GM21786 (cell line): Measurements from ENCODE around the gene NOL12.
A peak's percentile ranks its signal among the peaks of the same experiment; 100 is the strongest.
"Not testable (repeated sequence)": the region's sequence is repeated elsewhere in the genome, so short reads cannot be mapped to it uniquely, and the experiment has no call there.

Source experiments
- ATAC-seq: cut with Tn5 transposase; IDR thresholded peaks from one replicate; pipeline ENCODE4 v1.9.1; 2021; ENCODE audit not compliant: unreplicated experiment

The NOL12 gene, protein sequence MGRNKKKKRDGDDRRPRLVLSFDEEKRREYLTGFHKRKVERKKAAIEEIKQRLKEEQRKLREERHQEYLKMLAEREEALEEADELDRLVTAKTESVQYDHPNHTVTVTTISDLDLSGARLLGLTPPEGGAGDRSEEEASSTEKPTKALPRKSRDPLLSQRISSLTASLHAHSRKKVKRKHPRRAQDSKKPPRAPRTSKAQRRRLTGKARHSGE

DNA sequence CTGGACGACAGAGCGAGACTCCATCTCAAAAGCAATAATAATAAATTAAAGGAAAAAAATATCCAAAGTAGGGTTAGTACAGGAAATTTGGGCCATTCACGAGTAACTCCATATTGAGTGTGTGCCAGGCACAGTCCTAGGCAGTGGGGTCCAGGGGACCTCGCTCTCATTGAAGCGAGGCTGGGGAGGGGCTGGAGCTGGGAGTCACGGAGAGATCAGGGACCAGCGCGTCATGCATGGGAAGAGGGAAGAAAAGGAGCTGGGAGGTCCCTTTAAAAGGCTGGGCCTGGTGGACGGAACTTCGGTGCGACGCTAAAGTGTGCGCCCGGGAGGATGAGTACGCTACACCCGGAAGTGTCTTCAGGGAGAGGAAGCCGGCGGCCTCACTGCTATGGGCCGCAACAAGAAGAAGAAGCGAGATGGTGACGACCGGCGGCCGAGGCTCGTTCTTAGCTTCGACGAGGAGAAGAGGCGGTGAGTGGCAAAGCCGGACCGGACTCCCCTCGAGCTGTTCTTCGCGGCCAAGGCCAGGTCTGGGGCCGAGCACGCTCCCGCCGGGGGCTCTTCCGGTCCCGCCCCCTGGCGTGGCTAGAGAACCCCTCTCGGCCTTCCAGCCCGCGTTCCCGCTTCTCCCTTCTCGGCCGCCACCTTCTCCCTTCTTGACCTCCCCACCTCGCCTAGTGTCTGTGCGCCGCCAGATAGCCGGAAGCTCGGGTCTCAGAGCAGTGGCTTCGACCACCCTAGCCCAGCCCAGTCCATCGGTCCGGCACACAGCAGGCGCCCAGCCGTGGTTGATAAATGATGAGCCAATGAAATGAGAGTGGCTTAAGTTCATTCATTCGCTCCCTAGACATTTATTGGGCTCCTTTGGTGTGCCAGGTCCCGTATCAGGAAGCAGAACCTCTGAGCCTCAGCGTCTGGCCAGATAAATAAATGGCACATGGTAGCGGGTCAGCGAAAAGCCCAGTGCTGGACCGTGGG lies at the start of gene NOL12:
NOL12 (plus strand) TSS at position 342 of the 981 bp plus-strand sequence; CDS start at position 392, 50 bp downstream.
- ATAC-seq = peak; percentile 67

DNA sequence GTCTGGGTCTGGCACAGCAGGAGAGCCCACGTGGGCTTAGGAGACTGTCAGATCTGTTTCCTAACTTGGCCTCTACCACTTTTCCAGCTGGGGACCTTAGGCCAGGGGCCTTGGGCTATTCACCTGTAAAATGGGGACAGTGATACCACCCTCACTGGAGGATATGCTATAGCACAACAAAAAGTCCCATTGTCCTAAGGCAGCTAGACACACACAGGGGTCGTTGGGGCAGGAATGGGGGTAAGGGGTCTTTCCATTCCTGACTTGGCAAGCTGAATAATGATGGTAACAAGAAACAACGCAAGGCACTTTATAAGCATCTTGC lies 49.2 kb upstream of the NOL12 start:
- no peak for ATAC-seq

DNA sequence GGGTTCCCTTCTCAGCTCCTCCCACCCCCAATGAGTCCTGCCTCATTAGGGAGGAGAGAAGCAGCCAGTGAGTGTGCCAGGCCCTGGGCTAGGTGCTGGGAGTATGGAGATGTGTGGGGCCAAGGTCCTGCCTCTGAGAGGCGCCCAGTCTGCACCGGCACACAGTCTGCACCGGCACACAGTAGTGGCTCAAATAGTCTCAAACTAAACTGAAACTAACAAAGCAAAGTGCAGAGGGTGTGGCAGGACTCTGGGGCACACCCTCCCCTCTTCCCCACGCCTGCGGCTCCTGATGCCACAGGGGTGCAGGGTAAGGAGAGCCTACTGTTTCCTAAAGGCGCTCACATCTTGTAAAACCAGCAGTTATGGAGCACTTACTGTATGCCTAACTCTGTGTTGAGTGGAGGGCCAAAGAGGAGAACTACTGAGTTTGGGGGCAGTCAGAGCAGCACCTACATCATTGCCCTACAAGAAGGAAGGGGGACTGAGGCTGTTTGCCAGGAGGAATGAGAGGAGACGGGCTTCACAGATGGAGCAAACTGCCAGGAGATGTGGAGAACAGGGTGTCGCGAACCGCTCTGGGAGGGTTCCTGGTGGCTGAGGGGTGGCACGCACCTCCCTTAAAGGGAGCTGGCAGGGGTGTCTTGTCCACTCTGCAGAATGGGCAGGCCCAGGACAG lies 47.6 kb upstream of the NOL12 start:
- no peak for ATAC-seq

DNA sequence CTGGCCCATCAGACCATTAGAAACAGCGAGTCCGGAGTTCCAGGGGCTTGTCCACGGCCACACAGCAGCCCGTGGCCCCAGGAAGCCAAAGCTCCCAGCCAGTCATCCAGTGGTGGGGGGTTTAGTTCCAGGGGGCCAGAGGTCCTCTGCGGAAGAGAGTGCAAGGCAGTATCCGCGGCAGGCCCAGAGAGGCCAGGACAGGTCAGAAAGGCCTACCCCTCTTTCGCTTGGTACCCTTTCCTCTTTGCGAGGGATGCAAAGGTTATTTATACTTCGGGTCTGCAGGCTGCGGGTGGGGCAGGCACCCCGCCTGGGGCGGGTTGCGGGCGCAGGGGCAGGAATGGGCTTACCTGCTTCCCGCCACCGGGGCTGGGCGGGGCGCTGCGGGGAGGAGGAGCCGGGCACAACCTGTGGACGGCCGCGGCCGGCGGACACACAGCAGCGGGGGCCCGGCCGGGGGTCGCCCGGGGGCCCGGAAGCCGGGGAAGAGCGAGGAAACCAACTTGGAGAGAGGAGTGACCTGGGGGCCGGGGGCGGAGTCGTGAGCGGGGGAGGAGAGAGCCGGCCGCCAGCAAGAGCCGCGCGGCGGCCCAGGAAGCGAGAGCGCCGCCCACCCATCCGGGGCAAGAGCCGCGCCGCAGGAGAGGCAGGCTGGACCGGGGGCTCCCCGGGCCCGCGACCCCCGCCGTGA lies 46.9 kb upstream of the NOL12 start, which contains the start of gene SH3BP1:
SH3BP1 (plus strand) TSS at position 600 of the 691 bp plus-strand sequence. CDS start 119 bp downstream, outside the sequence.
- no peak for ATAC-seq

DNA sequence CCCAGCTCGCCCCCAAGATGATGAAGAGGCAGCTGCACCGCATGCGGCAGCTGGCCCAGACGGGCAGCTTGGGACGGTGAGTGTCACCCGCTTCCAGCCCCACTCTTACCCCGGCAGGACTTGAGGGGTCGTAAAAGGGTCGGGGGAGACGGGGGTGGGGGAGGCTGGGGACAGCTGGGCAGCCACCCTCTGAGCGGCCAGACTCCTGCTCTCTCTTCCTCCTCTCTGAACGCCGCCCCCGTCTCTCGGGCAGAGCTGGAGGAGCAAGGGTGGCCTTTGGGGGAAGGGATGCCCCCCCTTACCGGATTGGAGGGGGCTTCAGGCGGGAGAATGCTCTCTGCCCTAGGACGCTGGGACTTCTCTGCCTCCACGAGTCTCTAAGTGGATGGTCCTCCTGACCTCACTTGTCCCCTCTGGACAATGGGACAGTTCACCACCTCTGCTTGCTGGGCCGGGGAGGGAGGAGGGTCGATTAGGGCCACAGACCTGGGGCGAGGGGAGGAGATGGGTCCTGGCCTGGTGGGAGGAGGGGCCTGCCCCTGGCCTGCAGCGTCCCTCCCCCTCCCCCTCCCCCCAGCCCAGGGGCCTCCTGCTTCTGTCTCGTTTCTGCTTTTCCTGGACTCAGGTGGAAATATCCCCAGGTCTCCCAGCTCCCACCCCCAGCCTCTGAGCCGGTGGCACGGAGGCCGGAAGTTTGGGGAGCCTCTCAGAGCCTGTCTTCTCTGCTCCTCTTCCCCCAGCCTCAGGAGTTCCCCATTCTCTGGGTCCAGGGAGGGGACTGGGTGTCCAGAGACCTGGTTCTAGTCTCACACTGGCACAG lies 46.2 kb upstream of the NOL12 start:
- ATAC-seq = no peak

DNA sequence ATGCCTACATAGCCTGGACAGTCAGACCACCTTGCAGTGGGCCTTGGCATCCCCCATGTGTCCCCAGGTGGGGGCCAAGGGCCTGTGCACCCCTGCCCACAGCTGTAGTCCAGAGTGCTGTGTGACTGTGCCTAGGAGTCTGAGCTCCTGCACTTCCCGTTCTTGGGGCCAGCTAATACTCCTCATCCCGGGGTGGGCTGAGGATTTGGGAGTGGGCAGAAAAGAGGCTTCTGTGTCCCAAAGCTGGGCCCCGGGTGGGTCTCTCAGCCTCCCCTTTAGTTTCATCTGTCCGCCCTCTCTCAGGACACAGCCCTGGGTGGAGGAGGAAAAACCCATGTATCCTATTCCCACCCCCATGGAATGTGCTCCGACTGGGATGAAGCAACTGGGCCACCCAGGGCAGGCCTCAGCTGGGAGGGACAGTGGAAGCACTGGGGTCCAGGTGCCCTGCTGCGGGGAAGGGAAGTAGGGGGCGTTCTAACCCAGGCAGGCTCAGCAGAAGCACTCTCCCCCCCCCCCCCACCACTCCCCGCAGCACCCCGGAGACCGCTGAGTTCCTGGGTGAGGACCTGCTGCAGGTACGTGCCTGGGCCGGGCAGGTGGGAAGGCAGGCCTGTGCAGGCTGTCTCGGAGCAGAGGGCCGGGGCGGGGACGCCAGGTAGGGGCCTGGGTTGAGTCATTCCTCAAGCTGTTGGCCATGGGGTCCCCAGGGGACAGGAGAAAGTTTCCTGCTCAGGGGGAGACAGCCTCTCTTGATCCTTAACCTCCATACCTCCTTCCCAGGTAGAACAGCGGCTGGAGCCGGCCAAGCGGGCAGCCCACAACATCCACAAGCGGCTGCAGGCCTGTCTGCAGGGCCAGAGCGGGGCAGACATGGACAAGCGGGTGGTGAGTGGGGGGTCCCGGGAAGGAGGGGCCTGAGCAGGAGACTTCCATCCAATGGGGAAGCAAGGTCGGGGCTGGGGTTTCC lies 45.3 kb upstream of the NOL12 start:
- no peak for ATAC-seq

DNA sequence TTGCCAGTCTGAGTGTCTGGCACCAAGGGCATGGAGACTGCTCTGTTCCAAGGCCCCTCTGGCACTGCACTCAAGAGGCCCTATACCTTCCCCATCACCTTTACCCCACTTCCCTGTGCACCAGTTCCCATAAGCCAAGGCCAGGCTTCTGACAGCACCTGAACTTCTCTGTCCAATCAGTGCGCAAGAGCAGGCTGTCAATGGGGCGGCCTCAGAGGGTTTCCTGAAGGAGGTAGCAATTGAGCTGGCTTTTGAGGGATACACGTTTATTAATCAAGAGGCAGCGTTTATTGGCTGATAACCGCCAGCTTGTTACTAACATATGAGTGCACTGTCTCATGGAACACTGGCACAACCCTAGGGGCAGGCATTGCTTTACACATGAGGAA lies 44.6 kb upstream of the NOL12 start:
- no peak for ATAC-seq

DNA sequence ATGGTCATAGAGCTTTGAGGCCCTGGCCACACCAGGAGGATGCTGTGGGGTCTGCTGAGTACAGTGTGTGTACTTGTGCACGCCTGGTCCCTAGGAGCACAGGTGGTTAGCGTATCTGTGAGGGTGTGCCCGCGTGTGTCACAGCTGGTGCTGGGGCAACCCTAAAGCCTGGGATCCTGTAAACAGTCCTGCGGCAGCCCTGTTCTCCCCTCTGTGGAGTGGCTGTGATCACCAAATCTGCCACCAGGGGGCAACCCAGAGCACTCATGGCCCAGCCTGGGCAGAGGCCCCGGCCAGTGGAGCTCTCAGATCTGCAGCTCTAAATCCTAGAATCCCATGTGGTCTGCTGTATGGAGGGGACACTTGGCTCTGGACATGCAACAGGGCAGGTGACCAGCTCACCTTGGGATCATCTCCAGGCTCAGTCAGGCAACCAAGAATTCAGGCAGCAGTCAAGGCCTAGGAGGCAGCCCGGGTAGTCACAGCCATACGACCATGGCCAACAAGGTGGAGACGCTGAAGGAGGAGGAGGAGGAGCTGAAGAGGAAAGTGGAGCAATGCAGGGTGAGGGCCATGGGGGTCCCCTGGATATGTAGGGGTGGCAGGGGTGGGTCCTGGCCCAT lies 42.8 kb upstream of the NOL12 start:
- peak; percentile 56 for ATAC-seq

DNA sequence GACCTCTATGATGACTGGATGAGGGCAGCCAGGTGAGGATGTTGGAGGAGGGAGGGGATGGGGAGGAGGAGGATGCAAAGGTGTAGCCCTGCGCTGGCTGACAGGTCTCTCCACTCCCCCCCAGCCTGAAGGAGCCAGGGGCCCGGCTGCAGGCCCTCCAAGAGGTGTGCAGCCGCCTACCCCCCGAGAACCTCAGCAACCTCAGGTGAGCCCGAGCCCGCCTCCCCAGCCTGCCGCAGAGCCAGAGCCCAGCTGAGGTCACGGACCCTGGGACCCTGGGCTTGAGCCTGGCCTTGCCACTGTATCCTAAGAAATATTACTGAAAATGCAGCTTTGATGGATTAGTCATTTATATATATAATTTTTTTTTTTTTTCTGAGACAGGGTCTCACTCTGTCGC lies 38.8 kb upstream of the NOL12 start:
- ATAC-seq = no peak

DNA sequence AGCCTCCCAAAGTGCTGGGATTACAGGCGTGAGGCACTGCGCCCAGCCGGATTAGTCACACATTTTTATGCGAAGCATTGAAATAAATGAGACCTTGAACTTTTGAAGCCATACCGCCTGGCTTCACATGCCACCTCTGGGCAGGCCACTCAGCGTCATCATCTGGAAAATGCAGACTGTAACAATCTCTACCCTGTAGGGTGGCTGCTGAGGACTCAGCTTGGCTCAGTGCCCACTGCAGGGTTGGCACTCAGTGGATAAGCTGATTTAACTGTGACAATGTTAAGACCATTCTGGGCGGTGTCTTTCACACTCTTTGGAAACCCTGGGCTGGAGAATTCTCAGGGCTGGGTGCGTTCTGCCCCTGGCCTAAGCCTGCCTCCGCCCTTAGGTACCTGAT lies 38.2 kb upstream of the NOL12 start:
- no peak for ATAC-seq

DNA sequence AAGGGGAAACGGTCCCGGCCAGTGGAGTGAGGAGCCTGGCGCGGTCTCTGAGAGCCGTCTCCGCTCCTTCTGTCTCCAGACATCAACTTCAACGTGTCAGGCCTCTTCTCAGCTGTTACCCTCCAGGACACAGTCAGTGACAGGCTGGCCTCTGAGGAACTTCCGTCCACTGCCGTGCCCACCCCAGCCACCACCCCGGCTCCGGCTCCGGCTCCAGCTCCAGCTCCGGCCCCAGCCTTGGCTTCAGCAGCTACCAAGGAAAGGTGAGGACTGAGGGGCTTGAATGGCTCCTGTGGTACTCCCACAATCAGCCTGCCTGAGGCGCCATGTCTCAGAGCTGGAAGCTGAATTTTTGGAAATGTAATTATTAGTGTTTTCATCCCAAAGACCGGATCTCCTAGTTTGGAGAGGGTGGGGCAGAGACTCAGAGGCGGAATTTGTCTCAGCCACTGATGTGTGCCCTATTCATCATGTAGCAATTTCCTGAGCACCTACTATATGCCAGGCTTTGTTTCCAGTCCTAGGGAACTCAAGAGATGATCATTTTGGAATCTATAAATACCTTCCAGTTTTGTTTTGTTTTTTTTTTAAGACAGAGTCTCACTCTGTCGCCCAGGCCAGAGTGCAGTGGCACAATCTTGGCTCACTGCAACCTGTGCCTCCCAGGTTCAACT lies 35.5 kb upstream of the NOL12 start:
- no peak for ATAC-seq

DNA sequence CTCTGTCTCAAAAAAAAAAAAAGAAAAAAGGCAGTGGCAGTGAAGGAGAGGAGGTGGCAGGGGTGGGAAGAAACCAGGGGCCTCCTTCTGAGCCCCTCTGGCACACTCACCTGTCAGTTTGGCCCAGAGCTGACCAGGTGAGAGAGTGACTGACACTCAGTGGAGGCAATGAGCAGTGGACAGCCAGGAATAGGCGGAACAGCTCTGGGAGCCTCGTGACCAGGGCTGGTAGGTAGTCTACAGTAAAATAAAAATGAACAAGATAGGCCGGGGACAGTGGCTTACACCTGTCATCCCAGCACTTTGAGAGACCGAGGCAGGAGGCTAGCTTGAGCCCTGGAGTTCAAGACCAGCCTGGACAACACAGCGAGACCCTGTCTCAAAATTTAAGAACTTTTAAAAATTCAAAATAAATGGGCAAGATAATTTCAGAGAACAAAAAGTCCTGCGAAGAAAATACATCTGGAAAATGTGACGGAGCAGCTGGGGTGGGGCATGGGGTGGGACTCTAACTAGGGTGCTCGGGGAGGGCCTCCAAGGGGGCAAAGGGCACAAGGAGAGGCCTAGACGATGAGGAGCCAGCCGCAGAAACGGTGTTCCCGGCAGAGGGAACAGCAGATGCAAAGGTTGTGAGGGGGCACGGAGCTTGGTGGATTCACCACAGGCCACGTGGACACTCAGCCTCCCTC lies 31.4 kb upstream of the NOL12 start:
- ATAC-seq = no peak

DNA sequence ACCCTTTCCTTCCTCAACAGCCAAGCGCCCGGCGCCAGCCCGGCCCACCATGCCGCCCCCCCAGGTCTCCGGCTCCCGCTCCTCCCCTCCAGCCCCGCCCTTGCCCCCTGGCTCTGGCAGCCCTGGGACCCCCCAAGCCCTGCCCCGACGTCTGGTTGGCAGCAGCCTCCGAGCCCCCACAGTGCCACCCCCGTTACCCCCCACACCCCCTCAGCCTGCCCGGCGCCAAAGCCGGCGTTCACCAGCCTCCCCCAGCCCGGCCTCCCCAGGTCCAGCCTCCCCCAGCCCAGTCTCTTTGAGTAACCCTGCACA lies 30.9 kb upstream of the NOL12 start:
- no peak for ATAC-seq

DNA sequence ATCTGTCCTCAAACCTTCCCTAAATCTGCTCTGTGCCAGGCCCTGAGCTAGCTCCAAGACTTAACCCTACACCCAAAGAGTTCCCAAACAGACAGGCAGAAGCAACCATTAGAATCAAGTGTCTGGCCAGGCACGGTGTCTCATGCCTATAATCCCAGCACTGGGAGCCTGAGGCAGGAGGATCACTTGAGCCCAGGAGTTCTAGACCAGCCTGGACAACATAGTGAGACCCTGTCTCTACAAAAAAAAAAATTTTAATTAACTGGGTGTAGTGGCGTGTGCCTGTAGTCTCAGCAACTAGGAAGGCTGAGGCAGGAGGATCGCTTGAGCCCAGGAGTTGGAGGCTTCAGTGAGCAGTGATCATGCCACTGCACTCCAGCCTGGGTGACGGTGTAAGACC lies 29.6 kb upstream of the NOL12 start:
- ATAC-seq = not testable (repeated sequence)

DNA sequence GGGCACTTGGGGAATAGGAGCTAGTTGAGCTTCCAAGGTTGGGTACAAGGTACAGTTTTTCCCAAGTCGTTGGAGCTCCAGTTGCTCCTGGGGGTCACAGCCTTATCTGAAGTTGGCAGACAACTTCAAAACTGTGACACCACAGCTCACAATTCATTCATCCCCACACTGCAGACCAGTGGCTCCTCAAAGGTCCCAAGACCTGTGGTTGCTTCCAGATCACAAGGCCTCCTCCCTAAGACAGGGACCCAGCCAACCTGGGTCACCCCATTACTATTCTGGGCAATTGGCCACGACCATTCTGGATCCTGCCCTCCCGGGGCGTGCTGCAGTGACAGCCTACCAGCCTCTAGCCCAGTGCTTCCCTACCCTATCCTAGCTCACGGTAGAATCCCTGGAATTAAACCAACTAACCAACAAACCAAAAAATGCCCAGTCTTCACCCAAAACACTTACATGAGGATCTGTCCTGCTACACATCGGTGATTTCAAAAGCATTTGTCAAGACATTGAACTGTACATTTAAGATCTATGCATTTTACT lies 28.5 kb upstream of the NOL12 start:
- ATAC-seq = no peak

DNA sequence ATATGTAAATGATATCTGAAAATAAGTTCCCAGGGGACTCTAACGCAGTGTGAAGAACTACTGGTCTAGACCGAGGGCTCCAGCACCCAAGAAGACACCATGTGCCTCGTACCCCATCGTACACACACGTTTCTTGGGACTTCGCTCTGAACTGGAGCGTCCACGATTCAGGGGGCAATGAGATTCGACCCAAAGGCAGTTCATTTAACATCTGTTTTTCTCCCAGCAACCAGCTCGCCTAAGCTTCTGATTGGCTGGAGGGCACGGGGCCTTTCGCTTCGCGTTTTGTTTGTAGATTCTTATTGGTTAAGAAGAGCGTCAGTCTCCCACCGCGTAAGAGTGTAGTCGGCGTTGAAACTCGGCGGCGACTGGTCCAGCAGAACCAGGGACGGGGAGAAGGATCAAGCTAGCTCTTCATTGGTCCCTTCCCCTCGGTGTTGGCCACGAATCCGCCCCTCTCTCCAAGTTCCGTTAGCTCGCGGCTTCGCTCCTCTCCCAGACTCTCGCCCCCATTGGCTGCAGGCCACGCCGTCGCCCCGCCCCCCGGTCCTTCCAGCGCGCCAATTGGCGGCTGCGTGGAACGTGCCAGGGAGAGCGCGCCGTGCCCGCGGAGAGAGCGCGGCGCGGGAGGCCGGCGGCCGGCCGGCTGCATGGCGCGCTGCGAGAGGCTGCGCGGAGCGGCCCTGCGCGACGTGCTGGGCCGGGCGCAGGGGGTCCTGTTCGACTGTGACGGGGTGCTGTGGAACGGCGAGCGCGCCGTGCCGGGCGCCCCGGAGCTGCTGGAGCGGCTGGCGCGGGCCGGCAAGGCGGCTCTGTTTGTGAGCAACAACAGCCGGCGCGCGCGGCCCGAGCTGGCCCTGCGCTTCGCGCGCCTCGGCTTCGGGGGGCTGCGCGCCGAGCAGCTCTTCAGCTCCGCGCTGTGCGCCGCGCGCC lies 27.7 kb upstream of the NOL12 start, which contains the start of gene PDXP:
PDXP (plus strand) TSS at position 591 of the 933 bp plus-strand sequence; CDS start at position 651, 60 bp downstream.
- peak; percentile 86 for ATAC-seq
